PC-3 (cell line): ENCODE data around the gene SLC35G4. TPM values are rescaled to one million over a fixed set of nuclear protein-coding genes. Genes with fewer than 3 reads are reported as not detected.
A peak's percentile ranks its signal among the peaks of the same experiment; 100 is the strongest.

Experiments
- ATAC-seq: fragments of 200-7000 bp; cut with Tn5 transposase; 2 replicates; pipeline ENCODE4 v1.9.1; 2020; ENCODE audit warnings: mild to moderate bottlenecking, moderate library complexity
- BruUV-seq: library from RNA; stranded (reverse); fragments of 400-500 nt; replicated peaks from 2 replicates; lab custom pipeline; 2021; lab: Mats Ljungman, UMichigan
- CTCF ChIA-PET: fragments of 300-600 bp; sonication (Branson Sonifier 250); formaldehyde crosslinking; loops from one replicate; lab custom pipeline; 2022; ENCODE audit warnings: antibody characterized with exemption; lab: Charles Lee
- POLR2A ChIA-PET: fragments of 300-600 bp; sonication (Branson Sonifier 250); formaldehyde crosslinking; loops from one replicate; lab custom pipeline; 2022; ENCODE audit warnings: antibody characterized with exemption; ENCODE audit not compliant: unreplicated experiment; lab: Charles Lee
- DNase-seq: peaks from one replicate; pipeline ENCODE4 v3.0.0-alpha.2; 2015
- H2AFZ ChIP-seq: fragments of 300-600 bp; sonication (generic); 2 replicates; pipeline ENCODE4 v1.6.0; 2016; ENCODE audit warnings: antibody characterized with exemption, low read length
- H3F3A ChIP-seq: fragments of 300-600 bp; sonication (generic); one replicate; pipeline ENCODE4 v1.6.0; 2017; ENCODE audit warnings: antibody characterized with exemption, low read length, control low read depth, mild to moderate bottlenecking; ENCODE audit not compliant: unreplicated experiment
- H3K27ac ChIP-seq: fragments of 300-600 bp; sonication (generic); 2 replicates; pipeline ENCODE4 v1.5.1; 2016; ENCODE audit warnings: mild to moderate bottlenecking, low read length
- H3K27me3 ChIP-seq: fragments of 300-600 bp; sonication (generic); 2 replicates; pipeline ENCODE4 v1.6.1; 2016; ENCODE audit warnings: low read length, mixed read lengths
- H3K36me3 ChIP-seq: fragments of 300-600 bp; sonication (generic); 2 replicates; pipeline ENCODE4 v1.6.1; 2016; ENCODE audit warnings: low read depth, mixed run types, low read length, mixed read lengths
- H3K4me1 ChIP-seq: fragments of 300-600 bp; sonication (generic); 2 replicates; pipeline ENCODE4 v1.5.1; 2016; ENCODE audit warnings: low read length; ENCODE audit not compliant: insufficient read depth
- H3K4me2 ChIP-seq: fragments of 300-600 bp; sonication (generic); 2 replicates; pipeline ENCODE4 v1.6.0; 2016; ENCODE audit warnings: low read length
- H3K4me3 ChIP-seq: fragments of 300-600 bp; sonication (generic); 2 replicates; pipeline ENCODE4 v1.5.1; 2016; ENCODE audit warnings: mild to moderate bottlenecking, low read length, mixed read lengths
- H3K79me2 ChIP-seq: fragments of 300-600 bp; sonication (generic); 2 replicates; pipeline ENCODE4 v1.6.1; 2017; ENCODE audit warnings: low read length, mixed read lengths
- H3K9ac ChIP-seq: fragments of 300-600 bp; sonication (generic); 2 replicates; pipeline ENCODE4 v1.6.0; 2016; ENCODE audit warnings: mild to moderate bottlenecking, low read length
- H3K9me2 ChIP-seq: fragments of 300-600 bp; sonication (generic); replicated peaks from 2 replicates; pipeline ENCODE4 v1.6.1; 2016; ENCODE audit warnings: mixed run types, low read length, mixed read lengths
- H3K9me3 ChIP-seq: fragments of 300-600 bp; sonication (generic); 2 replicates; pipeline ENCODE4 v1.6.1; 2016; ENCODE audit warnings: low read length, mixed read lengths
- H4K20me1 ChIP-seq: fragments of 300-600 bp; sonication (generic); 2 replicates; pipeline ENCODE4 v1.6.1; 2016; ENCODE audit warnings: low read length, mixed read lengths
- CTCF ChIP-seq: fragments of 300-600 bp; sonication (generic); conservative IDR thresholded peaks from 2 replicates; pipeline ENCODE4 v1.5.1; 2017; ENCODE audit warnings: antibody characterized with exemption, low read depth, mild to moderate bottlenecking, low read length
- EZH2 ChIP-seq: fragments of 300-600 bp; sonication (generic); IDR thresholded peaks from one replicate; pipeline ENCODE4 v1.6.1; 2017; ENCODE audit warnings: antibody characterized with exemption, mild to moderate bottlenecking, low read length; ENCODE audit not compliant: unreplicated experiment
- EZH2phosphoT487 ChIP-seq: fragments of 300-600 bp; sonication (generic); IDR thresholded peaks from 2 replicates; pipeline ENCODE4 v1.6.1; 2018; ENCODE audit warnings: mild to moderate bottlenecking, antibody characterized with exemption, low read length, borderline replicate concordance
- intact Hi-C: fragments of 100-400 bp; cut with micrococcal nuclease; formaldehyde crosslinking; loops from 2 replicates; pipeline ENCODE4 v1.9.0; 2023
- total RNA-seq: library from RNA; depleted of rRNA; stranded (reverse); fragments of >200 nt; gene quantifications from 2 replicates; pipeline ENCODE4 v1.2.3, GENCODE V29; 2014

Gene SLC35G4
- total RNA-seq, 1 experiment from 2014 or later, result not detected

DNA sequence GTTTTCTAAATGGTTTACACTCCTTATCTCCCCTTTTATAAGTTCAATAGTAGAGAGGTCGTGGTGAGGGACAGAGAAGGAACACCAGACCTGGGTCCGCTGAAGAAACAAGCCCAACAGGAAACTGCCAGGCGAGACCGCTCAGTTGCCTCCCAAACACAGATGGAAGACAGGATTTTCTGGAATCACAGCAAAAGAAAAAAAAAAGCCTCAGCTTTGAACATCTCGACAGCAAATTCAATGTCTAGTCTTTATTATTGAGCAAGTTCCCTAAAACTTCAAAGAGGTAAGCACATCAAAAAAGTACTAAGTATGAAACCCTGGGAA is 46.2 kb downstream of the SLC35G4 start:
- no peak overlapping the region for H3K27ac ChIP-seq
- H3K9me3 ChIP-seq, result no peaks in the 10 kb centered on the region
- H2AFZ ChIP-seq, result peak overlapping the region; percentile 42
- DNase-seq (no peak), ATAC-seq (peak; percentile 43)
- H3K4me3 ChIP-seq, result peak overlapping the region; percentile 6; the same call in 1 of the 2 replicates
- no peaks in the 10 kb centered on the region for H3K4me1 ChIP-seq
- CTCF ChIA-PET, result interaction anchor here (0.5 to 1.3 kb wide), 5 partner anchors 73 to 339 kb away, joined by 3 to 9 read pairs (median 5); no protein-coding TSS in a partner anchor
- peak overlapping the region; percentile 49 for H3K4me2 ChIP-seq
- H3K79me2 ChIP-seq, result no peaks in the 10 kb centered on the region
- peaks cover 82% of the 10 kb centered on the region for H3K27me3 ChIP-seq
- POLR2A ChIA-PET, result no interaction called here
- TF ChIP-seq EZH2 (no peak), EZH2phosphoT487 (no peak), CTCF (no peak; the same call in 1 of the 2 replicates)
- H4K20me1 ChIP-seq, result no peaks in the 10 kb centered on the region
- H3K36me3 ChIP-seq, result no peaks in the 10 kb centered on the region
- no peaks in the 10 kb centered on the region for H3F3A ChIP-seq
- intact Hi-C loops, result loop anchor here (1.0 to 5.0 kb wide), 2 partner anchors 217 to 382 kb away; no protein-coding TSS in a partner anchor
- no peaks in the 10 kb centered on the region for H3K9me2 ChIP-seq
- BruUV-seq, result no TSS peak
- no peak overlapping the region for H3K9ac ChIP-seq

- H4K20me1 ChIP-seq, result no peaks in the 10 kb centered on the region
- H2AFZ ChIP-seq, result no peak overlapping the region
- no TSS peak for BruUV-seq
- H3K79me2 ChIP-seq, result no peaks in the 10 kb centered on the region
- H3K9me2 ChIP-seq, result no peaks in the 10 kb centered on the region
- ATAC-seq, result no peak
- peaks cover 4% of the 10 kb centered on the region; the same call in 1 of the 2 replicates for H3K9me3 ChIP-seq
- ChIA-PET CTCF (no interaction called here), POLR2A (no interaction called here)
- DNase-seq, result no peak
- H3K27me3 ChIP-seq, result peaks cover 82% of the 10 kb centered on the region
- H3F3A ChIP-seq, result no peaks in the 10 kb centered on the region
- H3K36me3 ChIP-seq, result no peaks in the 10 kb centered on the region
- no peaks in the 10 kb centered on the region for H3K4me1 ChIP-seq
- H3K9ac ChIP-seq, result no peak overlapping the region
- intact Hi-C loops, result loop anchor here (2.0 to 5.0 kb wide), 2 partner anchors 72 to 380 kb away; no protein-coding TSS in a partner anchor
- TF ChIP-seq EZH2, result no peak
- TF ChIP-seq EZH2phosphoT487, result no peak
- TF ChIP-seq CTCF, result no peak
- H3K4me3 ChIP-seq, result no peak overlapping the region
- no peak overlapping the region for H3K4me2 ChIP-seq
- H3K27ac ChIP-seq, result no peak overlapping the region
Observed at GRCh38 chr18:11657152-11657551, 47.8 kb downstream of the SLC35G4 start.

GRCh38 chr18:11657554-11657953 is 48.2 kb downstream of the SLC35G4 start:
- H3K4me3 ChIP-seq, result no peak overlapping the region
- H2AFZ ChIP-seq, result no peak overlapping the region
- H3F3A ChIP-seq, result no peaks in the 10 kb centered on the region
- POLR2A ChIA-PET, result no interaction called here
- peaks cover 85% of the 10 kb centered on the region for H3K27me3 ChIP-seq
- CTCF ChIA-PET, result no interaction called here
- H3K9me2 ChIP-seq, result no peaks in the 10 kb centered on the region
- no peaks in the 10 kb centered on the region for H4K20me1 ChIP-seq
- no peak for DNase-seq
- intact Hi-C loops, result loop anchor here (2.0 to 5.0 kb wide), 2 partner anchors 71 to 380 kb away; no protein-coding TSS in a partner anchor
- H3K4me1 ChIP-seq, result no peaks in the 10 kb centered on the region
- no peak for TF ChIP-seq CTCF
- no peak for TF ChIP-seq EZH2
- TF ChIP-seq EZH2phosphoT487, result no peak
- H3K36me3 ChIP-seq, result no peaks in the 10 kb centered on the region
- no peak for ATAC-seq
- peaks cover 4% of the 10 kb centered on the region; the same call in 1 of the 2 replicates for H3K9me3 ChIP-seq
- H3K79me2 ChIP-seq, result no peaks in the 10 kb centered on the region
- H3K27ac ChIP-seq, result no peak overlapping the region
- H3K4me2 ChIP-seq, result no peak overlapping the region
- BruUV-seq, result no TSS peak
- no peak overlapping the region for H3K9ac ChIP-seq
